DMS114 treated with DMSO at 0.1 percent for 48 hours (cell line): ENCODE results near the gene HTRA3.

Experiments
- DNase-seq: peaks from one replicate; lab custom pipeline; 2025; ENCODE audit not compliant: unreplicated experiment; lab: John Stamatoyannopoulos, UW

HTRA3 gene

GRCh38 chr4:8278421-8279287 lies 9.1 kb downstream of the HTRA3 start:
- no peak for DNase-seq

GRCh38 chr4:8279321-8280157 lies 10.0 kb downstream of the HTRA3 start:
- no peak for DNase-seq

DNA sequence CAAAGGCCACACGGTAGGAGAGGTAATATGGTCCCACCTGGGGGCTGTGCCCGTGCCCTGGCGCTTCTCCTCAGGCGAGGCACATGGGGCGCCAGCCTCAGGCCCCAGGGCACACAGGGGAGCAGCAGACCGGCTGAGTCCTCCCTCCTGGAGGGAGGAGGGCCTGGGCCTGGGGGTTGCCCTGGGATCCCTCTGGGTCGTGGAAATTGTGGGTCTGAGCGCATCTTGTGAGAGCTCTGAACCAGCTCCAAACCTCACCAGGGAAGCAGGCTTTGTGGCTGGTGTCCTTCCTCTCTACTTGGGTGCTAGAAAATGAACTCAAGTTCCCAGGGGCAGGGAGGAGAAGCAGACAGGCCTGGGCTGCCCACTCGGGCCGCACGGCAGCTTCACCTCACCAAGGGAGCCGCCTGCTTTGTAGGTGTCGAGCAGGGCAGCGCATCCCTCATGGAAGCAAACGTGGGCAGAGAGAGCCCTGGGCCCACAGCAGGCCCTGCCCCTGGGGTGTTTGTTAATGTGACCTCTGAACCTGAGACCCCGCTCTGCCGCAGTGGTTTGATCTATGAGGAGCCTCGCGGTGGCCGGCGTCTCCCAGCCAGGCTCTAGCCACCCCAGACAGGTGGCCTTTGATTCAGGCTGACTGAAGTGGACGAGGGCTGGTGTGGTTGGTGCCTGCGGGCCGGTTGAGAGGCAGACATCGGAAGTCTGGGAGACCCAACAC lies 10.8 kb downstream of the HTRA3 start:
- no peak for DNase-seq

DNA sequence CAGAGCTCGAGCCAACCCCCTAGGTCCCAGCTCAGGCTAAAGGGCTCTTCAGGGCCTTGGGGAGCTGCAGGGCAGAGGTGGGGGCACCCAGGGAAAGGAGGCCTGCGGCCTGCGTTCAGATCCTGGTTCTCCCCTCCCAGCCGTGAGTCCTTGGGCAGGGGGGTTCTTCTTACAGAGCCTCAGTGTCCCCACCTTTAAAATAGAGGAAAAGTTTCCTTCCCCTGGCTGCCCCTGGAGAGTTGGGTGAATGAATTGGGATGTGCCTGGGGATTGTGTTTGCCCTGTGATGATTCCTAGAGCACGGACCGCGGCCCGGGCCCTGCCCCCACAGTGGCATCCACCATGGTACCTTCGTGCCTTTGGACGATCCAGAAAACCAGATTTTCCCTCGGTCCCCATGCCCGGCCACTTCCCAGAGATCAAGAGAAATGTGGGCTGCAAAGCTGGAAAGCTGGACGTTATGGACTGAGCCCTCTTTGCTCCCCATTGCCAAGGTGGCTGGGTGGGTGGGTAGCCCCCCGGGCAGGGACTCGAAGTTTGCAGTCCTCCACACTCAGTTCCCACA lies 11.4 kb downstream of the HTRA3 start:
- DNase-seq: no peak

DNA sequence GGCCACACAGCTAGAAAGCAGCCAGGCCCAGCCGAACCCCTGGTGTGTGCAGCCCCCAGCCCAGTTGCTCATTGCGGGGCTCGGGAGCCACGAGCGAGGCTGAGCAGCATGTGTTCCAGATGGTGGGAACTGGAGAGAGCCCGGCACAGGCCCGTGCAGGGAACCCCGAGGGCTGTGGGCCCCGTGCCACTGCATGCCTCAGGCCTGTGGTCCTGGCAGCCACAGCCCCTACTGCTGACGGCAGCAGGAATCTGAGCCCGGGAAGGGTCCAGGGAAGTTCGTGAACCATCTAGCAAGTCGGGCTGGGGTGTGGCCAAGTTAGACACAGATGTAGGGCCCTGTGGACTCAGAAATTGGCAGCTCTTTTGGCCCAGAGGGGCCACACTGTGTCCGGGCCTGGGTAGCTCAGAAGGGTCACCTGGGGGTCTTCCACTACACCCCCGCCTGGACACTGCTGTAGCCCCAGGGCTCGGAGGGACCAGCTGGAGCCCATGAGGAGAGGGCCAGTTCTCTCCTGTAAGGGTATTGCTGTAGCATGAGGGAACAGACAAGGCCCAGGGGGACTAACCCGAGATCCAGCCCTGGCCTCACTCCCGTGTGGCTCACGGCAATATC lies 12.1 kb downstream of the HTRA3 start:
- DNase-seq: no peak

GRCh38 chr4:8282134-8282641 lies 12.6 kb downstream of the HTRA3 start:
- DNase-seq: no peak

DNA sequence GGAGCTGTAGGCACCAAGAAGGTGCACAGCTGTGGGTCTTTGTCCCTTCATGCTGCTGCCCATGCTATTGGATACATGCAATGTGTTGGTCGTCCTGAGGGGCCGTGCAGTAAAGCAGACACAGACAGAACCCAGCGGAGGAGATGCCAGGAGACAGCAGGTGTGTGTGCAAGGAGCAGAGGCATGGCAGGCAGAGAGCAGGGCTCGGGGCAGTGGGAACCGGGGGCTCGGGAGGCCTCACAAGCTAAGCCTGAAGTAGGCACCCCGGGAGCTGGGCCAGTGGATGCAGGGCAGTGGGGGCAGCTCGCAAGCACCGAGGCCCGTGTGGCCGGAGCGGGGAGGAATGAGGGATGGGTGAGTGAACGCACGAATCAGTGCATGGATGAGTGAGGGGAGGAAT lies 13.2 kb downstream of the HTRA3 start:
- no peak for DNase-seq

GRCh38 chr4:8283161-8283560 lies 13.6 kb downstream of the HTRA3 start:
- no peak for DNase-seq

GRCh38 chr4:8283631-8284121 lies 14.1 kb downstream of the HTRA3 start:
- DNase-seq: no peak

GRCh38 chr4:8284391-8284790 lies 14.8 kb downstream of the HTRA3 start:
- no peak for DNase-seq

DNA sequence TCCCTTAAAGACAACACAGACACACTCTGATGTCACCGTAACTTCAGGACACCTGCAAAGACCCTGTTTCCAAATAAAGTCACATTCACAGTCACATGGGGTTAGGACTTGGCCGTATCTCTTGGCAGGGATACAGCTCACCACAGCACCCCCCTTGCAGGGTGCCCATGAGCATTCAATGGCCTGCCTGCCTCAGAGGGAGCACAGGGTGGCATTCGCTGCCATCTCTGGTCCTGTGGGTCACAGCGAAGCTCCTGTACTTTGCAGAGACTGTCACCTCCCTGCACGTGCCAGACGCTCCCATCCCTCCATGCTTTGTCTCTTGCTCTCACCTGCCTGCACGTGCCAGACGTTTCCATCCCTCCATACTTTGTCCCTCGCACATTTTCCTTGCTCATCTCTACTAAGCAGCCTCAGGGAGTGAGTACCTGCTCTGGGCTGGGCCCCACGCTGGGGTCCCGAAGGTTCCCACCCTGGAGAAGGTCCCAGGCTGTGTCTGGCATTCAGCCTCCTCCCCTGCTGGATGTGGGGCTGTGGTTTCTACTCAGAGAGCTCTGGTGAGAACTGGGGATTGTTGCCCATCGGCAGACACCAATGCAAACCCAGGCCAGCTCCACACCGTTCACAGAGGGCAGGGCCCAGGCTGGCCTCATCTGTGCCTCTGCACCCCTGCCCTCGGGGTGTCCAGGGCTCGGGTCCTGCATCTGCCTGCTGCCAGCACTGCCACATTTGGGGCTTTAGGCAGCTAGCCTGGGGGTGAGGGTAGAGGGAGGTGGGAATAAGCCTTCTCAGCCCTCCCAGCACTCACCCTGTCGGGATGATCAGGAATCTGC lies 15.8 kb downstream of the HTRA3 start:
- no peak for DNase-seq

- DNase-seq: no peak
These were observed 16.6 kb downstream of the HTRA3 start for GRCh38 chr4:8285976-8286718.

DNA sequence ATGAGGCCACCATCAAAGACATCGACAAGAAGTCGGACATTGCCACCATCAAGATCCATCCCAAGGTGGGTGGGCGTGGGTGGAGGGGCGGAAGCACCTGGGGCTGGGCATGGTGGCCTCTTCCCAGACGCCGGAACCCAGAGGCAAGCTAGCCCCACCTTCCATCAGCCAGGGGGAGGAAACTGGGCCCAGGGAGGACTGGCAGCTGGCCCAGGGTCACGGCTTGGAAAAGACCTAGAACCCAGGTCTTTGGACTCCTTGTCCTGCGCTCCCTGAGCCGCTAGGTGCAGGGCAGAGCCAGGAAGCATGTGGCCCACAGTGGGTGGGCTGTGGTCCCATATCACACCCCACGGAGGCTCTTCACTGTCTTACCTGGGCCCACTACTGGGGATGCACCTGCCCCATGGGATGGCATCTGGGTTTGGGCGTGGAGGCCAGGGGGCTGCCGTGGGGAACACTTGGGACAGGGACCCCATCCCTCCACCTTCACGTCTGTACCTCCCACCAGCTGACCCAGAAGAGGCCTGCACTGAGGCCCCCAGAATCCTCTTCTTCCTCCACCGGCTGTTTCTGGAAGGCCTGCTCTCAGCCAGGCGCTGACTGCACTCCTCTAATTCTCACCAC lies 17.3 kb downstream of the HTRA3 start:
- DNase-seq: no peak

DNA sequence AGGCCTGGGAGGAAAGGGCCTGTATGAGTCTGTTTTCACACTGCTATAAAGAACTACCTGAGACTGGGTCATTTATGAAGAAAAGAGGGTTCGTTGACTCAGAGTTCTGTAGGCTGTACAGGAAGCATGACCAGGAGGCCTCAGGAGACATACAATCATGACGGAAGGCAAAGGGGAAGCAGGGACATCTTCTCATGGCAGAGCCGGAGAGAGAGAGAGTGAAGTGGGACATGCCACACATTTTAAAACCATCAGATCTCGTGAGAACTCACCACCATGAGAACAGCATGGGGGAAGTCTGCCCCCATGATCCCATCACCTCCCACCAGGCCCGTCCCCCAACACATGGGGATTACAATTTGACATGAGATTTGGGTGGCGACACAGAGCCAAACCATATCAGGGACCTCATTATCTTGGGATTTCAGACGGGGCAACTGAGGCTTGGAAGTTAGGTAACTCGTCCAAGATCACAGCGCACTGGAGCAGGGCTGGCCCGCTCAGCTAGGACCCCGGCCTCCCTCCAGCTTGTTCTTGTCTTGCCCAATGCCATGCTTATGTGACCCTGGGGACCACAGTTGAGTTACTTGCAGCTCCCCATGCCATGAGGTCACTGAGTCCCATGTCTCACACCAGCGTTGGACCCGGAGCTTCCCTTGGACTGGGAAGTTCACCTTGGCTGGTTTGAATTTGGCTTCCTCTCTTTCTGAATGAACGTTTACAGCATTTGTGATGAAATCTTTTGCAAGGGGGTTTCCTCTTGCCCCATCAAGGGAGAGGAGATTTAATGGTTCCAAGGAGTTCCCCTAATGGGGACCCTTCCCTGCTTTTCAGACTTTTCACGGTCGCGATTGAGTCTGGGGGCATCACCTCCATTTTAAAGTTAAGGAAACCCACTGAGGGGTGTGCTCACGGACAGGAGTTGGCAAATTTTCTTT lies 18.1 kb downstream of the HTRA3 start:
- no peak for DNase-seq

- no peak for DNase-seq
These were observed 19.7 kb downstream of the HTRA3 start for GRCh38 chr4:8289151-8289750.

DNA sequence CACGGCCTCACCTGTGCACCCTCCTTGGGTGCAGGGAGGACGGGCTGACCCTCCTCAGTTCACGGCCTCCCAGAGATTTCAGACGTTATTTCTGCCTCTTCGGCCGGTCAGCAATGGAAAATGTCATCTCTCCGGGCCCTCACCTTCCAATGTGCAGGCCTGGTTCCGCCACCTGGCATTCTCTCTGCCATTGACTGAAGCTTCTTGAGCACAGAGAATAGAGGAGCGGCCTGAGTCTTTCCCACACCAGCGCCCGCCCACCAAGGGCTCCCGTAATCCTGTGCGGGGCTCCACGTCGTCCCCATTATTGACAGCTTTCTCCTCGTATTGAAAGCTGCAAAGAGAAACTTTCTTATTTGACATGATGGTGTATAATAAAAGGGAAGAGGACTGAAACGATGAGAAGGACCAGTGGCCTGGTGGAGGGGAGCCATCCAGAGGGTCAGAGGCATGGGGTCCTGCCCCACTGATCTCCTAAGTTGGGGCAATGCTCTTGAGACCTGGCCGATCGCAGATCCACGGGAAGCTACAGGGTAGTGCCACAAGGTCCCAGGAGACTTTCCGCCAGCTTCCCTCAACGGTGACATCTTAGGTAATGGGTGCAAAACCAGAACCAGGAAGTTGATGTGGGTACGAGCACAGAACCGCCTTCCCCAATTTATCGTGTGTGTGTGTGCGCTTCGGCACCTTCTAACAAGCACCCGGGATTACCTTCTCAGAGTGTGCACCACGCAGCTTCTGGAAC lies 20.6 kb downstream of the HTRA3 start:
- no peak for DNase-seq
